HG02623 (cell line): ENCODE results near the gene UBE2C.
"Not testable (repeated sequence)": the region's sequence is repeated elsewhere in the genome, so short reads cannot be mapped to it uniquely, and the experiment has no call there.

Experiments
- ATAC-seq: cut with Tn5 transposase; IDR thresholded peaks from one replicate; pipeline ENCODE4 v1.9.1; 2021; ENCODE audit warnings: moderate library complexity; ENCODE audit not compliant: unreplicated experiment

The UBE2C gene

GRCh38 chr20:45829673-45830106 is 17.2 kb downstream of the UBE2C start:
- not testable (repeated sequence) for ATAC-seq

DNA sequence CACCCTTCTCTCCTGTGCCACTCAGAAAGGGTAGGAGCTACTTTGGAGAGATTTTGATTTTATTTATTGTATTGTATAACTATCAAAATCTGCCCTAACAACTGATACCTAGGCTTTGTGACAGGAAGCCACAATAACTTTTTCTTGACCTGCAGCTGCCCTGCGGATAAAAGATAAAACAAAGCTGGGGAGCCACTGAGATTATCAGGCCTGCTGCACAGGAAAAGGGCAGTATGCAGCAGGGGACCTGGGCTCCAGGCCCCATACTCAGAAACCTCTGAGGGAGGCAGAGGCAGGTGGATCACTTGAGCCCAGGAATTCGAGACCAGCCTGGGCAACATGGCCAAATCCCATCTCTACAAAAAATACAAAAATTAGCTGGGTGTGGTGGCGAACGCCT is 20.2 kb downstream of the UBE2C start:
- no peak for ATAC-seq

GRCh38 chr20:45833030-45833882 is 20.8 kb downstream of the UBE2C start, which contains the start of gene SNX21:
SNX21 (plus strand) TSS chr20:45833799; CDS start chr20:45833920, 121 bp downstream.
- no peak for ATAC-seq

- no peak for ATAC-seq
Observed at GRCh38 chr20:45833883-45834796, 21.7 kb downstream of the UBE2C start.

DNA sequence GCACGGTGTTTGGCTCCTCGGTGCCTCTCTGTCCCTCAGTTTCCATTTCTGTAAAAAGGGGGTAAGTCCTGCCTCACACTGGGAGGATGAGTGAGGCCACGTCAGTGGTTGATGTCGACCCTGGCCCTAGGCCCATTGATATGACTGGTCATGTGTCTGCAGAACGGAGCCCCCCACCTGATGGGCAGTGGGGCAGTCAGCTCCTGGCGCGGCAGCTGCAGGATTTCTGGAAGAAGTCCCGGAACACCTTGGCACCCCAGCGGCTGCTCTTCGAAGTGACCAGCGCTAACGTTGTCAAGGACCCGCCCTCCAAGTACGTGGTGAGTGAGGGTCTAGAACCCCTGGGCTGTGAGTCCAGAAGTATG is 22.3 kb downstream of the UBE2C start:
- no peak for ATAC-seq

DNA sequence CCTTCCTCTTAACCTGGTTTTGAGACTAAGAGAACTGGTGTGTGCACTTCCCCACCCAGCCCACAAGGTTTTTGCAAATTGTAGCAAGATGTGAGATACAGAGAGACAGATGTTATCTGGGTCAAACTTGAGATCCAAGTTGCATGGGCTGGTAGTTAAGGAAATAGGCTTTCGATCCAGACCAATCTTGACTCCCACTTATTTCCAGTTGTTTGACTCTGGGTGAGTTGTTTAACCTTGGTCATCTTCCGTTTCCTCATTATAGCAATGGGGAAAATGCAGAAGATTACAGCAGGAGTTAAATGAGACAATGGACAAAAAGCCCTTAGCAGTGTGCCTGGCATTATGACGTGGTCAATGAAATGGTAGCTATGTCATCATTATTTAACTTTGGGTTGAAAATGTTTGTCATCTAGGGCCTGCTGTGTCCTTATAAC is 22.9 kb downstream of the UBE2C start:
- ATAC-seq: no peak

DNA sequence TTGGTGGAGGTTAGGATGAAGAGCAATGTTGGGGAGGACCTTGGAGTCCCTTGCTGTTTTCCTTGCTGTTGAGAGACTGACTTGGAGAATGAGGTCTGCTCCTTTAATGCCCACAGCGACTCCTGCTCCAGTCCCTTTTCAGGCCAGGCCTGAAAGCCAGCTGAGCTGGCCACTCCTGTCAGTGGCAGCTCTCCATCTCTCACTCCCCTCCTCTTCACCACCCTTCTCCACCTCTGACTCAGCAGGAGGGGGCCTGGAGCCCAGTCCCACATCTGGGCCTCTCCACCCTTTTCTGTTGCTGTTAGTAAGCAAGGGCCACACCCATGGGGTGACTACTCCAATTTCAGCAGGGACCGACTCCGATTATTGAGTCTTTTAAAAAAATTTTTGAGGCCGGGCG is 23.4 kb downstream of the UBE2C start:
- no peak for ATAC-seq

- no peak for ATAC-seq
Observed at GRCh38 chr20:45836841-45837240, 24.4 kb downstream of the UBE2C start.

GRCh38 chr20:45840700-45841198 is 28.3 kb downstream of the UBE2C start:
- no peak for ATAC-seq

DNA sequence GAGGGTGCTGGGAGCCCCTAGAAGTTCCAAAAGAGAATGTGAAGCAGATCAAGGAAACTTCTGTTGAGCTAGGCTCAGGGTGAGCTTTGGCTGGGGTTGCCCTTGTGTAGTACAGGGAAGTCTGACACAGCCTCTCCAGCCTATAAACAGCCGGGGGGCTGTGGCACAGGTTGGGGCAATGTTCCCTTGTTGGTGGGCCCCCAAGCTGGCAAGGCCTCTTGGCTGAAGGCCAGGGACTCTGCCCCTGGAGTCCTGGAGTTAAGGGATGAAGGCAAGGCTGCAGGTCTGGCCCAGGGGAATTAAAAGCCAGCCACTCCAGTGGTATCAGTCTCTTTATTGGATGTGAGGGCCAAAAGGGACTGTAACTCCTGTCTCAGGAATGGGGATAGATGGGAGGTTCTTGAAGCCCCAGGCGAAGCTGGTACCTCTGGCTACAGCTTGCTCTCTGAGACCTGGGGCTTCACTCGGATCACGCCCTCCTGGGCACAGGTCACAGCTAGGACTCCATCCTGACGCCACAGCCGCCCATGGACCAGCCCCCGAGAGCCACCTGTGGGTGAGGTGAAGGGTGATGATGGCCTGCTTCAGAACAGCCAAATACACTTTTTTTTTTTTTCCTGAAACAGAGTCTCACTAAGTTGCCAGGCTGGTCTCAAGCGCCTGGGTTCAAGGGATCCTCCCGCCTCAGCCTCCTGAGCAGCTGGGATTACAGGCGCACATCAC is 29.1 kb downstream of the UBE2C start:
- ATAC-seq: no peak

- ATAC-seq: no peak
Observed at GRCh38 chr20:45842169-45842812, 29.8 kb downstream of the UBE2C start.

DNA sequence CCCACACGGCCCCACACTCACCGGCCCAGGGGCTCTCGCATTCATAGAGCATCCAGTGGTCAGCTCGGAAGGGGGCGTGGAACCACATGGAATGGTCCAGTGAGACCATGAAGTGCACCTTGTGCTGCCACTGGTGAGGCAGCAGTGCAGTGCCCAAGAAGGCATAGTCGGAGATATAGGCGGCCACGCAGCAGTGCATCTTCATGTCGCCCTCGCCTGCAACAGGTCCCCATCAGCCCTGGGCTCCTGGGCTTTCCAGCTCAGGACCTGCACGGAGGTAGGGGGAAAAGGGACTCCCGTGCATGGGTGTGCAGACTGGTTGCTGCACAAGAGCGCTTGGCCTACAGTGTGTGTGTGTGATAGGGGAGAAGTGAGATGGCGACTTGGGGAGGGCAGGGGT is 31.1 kb downstream of the UBE2C start:
- ATAC-seq: no peak

DNA sequence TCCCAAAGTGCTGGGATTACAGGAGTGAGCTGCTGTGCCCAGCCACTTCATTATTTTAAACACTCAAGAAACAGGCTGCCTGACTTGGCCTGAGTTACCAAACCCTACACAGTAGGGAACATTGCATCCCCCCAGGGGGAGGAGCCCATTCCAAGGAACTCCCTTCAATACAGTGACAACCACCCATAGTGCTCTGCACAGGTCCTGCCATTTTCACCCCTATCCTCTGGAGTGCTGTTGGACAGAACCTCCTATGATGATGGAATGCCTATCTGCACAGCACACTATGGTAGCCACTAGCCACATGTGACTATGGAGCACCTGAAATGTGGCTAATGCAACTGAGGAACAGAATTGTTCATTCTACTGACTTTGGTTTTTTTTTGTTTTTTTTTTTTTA is 33.0 kb downstream of the UBE2C start:
- ATAC-seq: no peak

DNA sequence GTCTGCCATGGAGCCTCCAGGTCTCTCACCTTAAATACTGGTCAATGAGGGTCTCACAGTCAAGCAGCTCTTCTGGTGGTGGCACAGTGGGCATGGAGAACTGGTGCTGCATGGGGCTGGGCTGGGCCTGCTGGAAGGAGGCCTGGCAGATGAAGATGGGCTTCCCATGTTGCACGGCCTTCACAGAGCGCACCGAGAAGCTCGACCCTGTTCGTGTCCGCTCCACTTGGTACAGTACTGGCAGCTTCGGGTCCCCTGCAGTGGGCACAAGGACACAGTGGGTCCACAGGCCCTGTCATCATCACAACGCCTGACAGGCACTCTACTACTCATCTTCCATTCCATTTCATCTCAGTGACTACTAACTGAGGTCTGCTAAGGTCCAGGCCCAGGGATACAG is 36.0 kb downstream of the UBE2C start:
- no peak for ATAC-seq

DNA sequence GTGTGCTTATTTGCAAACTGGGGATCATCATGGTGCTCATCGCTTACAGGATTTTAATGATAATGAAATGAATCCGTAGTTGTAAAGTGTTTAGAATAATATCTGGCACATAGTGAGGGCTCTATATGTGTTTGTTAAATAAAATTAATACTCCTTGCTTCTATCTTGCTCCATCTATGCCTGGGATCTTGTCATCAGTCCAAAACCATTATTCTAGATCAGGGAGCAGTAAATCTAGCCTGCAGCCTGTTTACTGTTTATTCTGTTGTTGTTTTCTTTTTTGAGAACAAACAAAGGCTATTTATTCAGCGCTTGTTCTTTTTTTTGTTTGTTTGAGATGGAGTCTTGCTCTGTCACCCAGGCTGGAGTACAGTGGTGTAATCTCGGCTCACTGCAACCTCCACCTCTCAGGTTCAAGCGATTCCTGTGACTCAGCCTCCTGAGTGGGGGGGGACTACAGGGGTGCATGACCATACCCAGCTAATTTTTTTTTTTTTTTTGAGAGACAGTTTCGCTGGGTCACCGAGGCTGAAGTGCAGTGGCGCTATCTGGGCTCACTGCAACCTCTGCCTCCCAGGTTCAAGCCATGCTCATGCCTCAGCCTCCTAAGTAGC is 36.6 kb downstream of the UBE2C start:
- ATAC-seq: no peak

DNA sequence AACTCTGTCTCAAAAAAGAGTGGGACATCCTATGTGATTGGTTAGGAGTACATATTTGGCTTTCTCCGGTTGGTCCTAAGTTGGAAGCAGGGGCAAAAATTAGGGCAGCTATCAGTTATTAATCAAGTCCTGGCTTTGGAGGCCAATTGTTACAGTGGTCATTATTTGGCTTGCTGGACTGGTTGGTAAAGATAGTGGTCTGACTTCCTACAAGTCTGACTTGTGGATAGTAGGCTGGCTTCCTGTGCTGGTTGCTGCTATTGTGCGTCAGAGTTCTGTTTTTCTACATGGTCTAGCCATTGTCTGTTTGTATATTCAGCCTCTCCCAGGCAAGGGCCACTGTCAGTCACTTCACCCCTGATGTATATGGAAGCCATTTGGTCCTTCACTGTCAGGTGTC is 37.8 kb downstream of the UBE2C start:
- ATAC-seq: no peak

- ATAC-seq: no peak
Observed at GRCh38 chr20:45850926-45851325, 38.5 kb downstream of the UBE2C start.

DNA sequence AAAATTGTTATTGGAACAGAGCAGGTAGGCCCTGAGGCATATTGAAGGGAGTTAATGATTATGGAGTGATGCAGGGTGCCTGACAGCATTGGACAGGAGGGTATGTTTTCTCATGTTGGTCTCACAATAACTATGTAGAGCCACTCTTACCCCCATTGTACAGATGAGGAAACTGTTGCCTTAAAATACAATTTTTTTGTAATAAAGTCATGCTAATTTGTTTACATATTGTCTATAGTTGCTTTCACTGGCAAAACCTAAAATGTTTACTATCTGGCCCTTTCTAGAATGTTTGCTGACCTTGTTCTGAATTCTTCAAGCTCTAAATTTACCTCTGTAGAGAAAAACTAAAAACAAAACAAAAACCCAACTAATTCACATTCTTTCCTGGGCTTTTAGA is 39.1 kb downstream of the UBE2C start:
- no peak for ATAC-seq

DNA sequence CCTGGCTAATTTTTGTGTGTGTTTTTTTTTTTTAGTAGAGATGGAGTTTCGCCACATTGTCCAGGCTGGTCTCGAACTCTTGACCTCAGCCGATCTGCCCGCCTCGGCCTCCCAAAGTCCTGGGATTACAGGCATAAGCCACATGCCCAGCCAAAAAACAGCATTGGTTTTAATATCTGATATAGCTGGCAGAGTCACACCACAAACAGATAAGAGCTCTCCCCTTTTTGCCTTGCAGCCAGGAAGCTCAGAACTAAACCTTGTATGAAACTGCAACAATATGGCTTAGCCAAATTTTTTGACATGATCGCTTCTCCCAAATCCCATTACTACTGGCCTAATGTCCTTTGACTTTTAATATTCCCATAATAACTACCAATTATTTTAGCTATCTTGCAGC is 39.9 kb downstream of the UBE2C start:
- ATAC-seq: no peak

DNA sequence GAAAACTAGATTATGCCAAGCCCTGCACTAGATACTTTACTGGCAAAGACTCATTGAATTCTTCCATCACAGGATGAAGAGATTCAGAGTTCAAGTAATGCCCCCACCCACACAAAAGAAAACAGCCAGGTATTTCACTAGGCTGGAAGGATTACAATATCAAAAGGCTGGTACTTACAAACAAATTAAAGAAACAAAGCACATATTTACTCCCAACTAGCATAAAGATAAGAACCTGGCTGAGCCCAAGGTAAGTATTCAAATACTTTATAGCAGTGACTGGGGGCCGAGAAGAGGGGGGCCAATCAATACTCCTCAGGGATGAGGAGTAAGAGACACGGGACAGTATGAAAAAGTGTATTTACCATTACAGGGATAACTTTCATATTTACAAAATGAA is 41.0 kb downstream of the UBE2C start:
- ATAC-seq: no peak
